SKM-1 (cell line): Measurements from ENCODE around the gene LRRC45.
A peak's percentile ranks its signal among the peaks of the same experiment; 100 is the strongest.
"Not testable (repeated sequence)": the region's sequence is repeated elsewhere in the genome, so short reads cannot be mapped to it uniquely, and the experiment has no call there.

Experiments used
- DNase-seq: peaks from one replicate; lab custom pipeline; 2025; ENCODE audit not compliant: unreplicated experiment; lab: John Stamatoyannopoulos, UW

The LRRC45 gene

DNA sequence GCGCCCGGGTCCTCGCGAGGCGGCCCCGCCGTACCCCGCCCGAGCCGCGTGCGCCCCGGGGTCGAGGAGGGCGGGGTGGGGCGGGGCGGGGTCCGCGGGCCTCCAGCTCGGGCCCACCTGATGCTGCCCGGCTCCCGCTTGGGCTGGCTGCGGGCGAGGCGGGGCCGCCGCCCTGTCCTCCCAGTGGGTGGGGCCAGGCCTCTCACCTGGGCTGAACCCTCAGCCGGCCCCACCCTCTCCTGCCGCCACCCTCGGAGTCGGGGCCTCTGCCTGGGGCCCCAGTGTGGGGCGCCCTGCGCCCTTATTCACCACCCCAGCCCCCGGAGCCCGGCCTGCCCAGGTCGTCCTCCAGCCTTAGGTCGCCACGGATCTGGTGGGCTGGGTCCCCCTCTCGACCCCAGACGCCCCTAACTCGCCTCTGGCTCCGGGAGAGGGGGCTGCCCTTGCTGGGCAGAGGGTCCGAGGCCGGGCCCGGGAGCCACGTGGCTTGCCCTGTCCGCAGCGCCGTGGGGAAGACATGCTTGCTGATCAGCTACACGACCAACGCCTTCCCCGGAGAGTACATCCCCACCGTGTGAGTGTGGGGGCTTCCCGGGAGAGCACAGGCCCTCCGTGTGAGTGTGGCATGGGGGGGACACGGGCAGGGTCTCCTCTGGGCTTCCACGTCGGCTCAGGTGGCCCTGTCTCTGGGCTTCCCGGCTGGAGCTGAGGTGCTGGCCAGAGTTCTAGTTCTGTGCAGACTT lies 9.0 kb downstream of the LRRC45 start:
- no peak for DNase-seq

DNA sequence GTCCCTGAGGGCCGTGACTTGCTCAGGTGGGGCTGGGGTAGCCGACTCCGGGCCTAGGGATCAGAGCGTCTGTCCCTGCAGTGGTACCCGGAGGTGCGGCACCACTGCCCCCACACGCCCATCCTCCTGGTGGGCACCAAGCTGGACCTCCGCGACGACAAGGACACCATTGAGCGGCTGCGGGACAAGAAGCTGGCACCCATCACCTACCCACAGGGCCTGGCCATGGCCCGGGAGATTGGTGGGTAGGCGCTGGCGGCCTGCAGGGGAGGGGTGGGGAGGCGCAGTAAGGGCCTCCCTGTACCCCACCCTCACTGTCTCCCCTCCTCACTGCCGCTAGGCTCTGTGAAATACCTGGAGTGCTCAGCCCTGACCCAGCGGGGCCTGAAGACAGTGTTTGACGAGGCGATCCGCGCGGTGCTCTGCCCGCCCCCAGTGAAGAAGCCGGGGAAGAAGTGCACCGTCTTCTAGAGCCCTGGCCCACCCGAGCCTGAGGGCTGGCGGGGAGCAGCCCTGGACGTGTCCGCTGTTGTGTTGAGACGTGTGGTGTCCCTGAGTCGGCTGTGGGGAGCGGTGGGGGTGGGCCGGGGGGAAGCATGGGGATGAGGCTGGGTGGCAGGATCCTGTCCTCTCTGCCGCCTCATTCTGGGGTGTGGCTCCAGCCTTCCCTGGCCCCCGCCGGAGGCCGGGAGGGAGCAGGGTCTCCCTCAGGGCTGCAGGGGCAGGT lies 10.4 kb downstream of the LRRC45 start:
- no peak for DNase-seq

DNA sequence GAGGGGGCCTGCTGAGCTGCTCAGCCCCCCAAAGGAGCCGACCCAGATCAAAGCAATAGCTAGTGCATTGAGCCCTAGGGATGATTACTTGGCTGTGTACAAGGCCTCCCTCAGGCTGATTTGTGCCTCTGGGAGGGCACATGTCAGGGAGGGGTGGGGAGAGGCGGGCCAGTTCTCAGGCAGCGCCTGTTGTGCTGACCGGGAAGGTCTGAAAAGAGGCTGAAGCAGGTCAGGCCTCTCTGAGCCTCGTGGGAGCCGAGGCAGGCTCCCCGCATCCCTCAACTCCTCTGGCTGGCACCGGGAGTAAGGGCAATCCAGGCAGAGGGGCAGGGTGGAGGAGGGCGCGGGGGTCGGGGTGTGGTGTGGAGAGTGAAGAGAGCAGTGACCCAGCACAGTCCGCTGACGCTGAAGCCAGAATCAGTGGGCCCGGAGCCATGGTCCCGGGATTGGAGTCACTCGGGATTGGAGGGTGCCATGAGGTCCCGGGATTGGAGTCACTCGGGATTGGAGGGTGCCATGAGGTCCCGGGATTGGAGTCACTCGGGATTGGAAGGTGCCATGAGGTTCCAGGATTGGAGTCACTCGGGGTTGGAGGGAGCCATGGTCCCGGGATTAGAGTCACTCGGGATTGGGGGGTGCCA lies 11.4 kb downstream of the LRRC45 start:
- no peak for DNase-seq

DNA sequence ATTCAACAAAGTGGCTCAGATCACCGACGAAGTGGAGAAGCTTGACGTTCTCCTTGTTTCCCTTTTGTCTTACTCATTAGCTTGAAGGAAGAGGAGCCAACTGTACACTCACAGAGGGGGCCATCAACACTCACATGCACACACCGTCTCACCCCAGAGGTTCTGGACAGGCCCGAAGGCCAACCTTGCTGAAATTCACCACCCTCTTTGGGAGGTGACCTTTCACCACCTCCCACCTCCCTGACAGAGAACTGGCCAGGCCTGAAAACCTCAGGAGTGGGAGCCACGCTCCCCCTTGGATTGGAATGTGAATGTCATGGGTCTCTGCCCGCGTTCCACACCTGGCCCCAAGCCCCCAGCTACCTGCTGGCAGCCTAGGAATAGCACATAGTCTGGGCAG lies 12.4 kb downstream of the LRRC45 start:
- no peak for DNase-seq

DNA sequence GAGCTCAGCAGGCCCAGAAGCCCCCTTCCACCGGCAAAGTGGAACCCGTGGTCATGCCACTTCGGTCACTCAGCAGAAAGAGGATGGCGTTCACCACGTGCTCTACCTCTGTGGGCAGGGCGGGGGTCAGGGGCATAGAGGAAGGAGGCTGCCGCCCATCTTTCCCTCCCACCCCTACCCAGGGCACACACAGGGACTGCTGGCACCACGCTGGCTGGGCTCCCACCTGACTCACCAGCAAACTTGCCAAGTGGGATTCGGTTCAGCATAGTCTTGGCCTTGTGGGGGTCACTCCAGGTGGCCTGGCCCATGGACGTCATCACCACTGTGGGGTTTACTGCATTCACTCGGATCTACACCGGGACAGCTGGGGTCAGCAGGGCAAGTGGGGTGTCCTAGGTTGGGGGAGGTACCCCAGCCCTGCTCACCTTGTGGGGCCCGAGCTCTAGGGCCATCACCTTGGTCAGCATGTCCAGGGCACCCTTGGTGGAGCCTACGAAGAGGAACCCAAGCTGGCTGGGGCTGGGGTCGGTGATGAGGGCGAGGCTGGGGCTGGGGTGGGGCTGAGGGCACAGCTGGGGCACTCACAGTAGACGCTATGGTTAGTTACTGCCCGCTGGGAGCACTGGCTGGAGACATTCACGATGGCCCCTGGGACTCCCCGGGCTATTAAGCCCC lies 13.0 kb downstream of the LRRC45 start:
- no peak for DNase-seq

DNA sequence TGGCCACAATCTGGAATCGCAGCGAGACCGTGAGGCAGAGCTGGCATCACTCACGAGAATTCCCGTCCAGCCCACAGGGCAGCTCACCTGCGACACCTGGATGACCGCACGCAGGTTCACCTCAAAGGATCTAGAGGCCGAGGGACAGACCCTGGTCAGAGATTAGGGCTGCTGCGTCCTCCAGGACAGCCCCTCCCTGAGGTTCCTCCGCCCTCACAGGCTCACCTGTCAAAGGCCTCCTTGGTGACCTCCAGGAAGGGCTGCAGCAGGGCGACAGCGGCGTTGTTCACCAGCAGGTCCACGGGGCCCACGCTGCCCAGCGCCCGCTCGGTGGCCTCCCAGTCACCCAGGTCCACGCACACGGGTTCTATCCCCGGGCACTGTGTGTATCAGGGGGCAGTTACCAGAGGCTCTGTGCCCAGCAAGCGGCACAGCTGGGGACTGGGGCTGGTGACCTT lies 13.6 kb downstream of the LRRC45 start:
- no peak for DNase-seq

DNA sequence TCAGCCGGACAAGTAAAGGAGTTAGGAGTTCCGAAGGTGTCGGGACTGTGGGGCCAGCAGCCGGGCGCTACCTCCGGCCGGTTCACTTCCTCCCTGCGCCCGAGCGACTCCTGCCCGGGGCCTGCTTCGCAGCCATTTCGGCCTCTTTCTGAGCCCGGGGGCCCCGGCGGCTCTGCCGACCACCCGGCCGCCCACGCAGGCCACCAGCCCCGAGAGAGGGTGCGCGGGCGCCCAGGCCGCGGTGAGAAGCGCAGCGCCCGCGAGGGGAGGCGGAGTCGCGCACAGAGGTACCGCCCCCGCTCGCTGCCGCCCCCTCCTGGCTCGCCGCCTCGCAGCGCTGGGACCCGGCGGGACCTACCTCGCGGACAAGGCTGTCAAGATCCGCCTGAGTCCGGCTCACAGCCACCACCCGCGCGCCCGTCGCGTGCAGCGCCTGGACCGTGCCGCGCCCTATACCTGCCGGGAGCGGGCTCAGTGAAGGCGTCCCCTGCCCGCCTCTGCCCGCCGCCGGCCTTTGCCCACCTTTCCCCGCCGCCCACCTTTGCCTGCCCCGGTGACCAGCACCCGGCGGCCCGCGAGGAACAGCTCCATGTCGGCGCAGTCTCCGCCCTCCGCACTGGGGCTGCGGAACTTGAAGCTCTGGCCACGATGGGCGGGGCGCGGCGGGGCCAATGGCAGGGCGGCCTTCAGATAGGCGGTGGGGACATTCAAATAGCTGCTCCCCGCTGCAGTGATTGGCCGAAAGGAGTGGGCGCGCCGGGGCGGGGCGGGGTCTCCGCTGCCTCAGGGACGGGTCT lies 14.2 kb downstream of the LRRC45 start, which contains the start of gene DCXR:
Gene DCXR (minus strand): TSS at position 606 of the 797 bp plus-strand sequence. CDS start 15 bp downstream, at position 591.
- DNase-seq, result peak; percentile 85

DNA sequence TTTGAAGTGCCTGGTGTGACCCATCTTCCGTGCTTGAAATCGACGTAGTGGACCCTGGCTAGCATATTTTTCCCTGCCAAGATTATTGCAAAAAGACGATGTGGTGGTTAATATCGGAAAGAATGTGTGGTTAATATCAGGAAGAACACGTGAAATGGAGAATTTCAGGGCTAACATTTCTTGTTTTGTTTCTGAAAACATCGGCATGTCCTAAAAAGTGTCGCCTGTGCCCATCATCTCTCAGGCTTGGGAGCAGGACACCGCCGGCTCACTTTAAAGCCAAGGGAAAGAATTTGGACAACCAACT lies 14.7 kb downstream of the LRRC45 start:
- no peak for DNase-seq

DNA sequence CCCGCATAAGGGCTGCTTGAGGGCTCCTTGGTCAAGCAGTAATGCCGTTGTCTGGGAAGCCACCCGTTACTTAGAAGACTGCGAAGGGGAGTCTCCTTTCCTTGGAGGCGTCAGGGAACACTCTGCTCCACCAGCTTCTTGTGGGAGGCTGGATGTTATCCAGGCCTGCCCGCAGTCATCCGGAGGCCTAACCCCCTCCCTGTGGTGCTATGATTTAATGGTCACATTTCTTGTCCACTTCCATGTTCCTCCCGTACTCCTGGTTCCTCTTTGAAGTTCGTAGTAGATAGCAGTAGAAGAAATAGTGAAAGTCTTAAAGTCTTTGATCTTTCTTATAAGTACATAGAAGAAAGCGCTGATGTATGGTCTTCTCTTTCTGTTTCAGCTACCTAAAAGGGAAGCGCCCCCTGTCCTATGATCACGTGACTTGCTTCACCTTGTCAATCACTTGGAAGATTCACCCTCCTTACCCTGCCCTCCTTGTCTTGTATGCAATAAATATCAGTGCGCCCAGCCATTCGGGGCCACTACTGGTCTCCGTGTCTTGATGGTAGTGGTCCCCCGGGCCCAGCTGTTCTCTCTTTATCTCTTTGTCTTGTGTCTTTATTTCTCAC lies 15.8 kb downstream of the LRRC45 start:
- DNase-seq, result not testable (repeated sequence)

DNA sequence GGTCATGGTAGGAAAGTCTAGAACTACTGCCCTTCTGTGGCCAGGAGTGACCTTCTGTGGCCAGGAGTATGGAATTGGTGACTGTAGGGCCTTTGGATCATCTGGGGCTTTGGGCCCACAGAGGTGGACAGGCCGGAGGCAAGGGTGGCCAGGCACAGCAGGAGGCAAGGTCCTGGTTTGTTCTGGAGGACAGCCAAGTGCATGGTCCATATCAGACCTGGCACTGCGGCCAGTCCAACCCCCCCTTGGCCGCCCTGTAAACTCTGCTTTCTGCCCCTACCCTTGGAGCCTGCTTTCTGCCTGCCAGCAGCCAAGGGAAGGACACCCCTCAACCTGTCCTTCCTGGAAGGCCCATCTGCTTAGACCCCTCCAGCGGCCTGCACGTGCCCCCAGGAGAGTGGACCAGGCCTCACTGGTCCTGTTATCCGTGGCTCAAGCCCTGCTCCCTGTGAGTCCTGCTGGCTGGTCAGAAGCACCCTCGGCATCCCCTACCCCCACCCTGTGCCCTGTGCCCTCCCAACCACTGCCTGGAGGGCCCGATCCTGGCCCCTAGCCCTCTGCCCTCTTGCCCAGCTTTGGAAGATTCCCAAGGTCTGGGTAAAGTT lies 16.7 kb downstream of the LRRC45 start:
- no peak for DNase-seq

DNA sequence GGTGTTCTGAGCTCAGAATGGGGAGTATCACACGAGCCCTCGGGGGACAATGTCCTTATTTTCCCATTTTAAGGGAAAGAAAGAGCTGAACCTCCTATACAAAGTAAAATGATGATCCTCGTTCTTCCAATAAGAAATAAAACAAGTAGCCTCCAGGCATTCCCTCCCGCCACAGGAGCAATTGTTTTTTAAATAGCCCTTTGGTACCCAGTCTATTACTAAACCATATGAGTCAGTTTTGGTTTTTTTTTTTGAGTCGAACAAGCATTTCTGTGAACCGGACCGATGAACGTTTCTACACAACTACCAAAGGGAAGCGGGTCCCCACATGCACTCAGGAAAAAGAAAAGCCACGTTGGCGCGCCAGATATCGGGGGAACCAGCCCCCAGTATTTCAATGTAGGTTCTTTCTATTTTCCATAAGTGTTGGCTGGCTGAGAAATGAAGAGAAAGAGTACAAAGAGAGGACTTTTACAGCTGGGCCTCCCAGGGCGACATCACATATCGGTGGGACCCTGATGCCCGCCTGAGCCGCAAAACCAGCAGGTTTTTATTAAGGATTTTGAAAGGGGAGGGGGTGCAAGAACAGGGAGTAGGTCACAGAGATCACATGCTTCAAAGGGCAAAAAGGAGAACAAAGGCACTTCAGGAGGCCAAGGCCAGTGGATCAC lies 18.2 kb downstream of the LRRC45 start:
- no peak for DNase-seq

DNA sequence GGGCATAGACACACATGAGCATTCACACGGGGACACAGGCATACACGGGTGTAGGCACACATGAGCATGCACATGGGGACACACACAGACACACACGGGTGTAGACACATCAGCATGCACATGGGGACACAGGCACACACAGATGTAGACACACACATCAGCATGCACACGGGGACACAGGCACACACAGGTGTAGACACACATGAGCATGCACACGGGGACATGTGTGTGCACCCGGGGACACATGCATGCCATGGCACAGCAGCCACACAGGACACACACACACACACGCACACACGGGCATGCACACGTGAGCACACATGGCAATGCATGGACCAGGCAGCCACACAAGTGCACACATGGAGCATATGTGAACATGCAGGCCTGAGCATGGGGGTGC lies 19.5 kb downstream of the LRRC45 start:
- no peak for DNase-seq

DNA sequence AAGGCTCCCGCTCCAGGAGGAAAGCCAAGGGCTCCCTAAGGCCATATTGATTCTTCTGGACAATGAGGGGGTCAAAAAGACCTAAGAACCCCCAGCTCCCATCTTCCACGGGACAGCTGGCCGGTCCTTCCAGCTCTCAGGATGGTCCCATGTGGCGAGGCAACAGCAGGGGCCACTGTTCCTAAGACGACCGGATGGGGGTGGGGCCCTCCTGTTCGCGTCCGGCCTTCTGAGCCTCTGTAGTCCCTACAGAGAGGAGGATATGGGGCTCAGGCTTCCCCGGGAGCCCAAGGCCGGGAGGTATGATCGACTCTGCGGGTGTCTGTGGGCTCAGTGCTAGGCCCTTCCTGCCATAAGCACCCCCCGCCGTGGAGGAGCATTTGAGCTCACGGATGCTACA lies 20.4 kb downstream of the LRRC45 start:
- no peak for DNase-seq

DNA sequence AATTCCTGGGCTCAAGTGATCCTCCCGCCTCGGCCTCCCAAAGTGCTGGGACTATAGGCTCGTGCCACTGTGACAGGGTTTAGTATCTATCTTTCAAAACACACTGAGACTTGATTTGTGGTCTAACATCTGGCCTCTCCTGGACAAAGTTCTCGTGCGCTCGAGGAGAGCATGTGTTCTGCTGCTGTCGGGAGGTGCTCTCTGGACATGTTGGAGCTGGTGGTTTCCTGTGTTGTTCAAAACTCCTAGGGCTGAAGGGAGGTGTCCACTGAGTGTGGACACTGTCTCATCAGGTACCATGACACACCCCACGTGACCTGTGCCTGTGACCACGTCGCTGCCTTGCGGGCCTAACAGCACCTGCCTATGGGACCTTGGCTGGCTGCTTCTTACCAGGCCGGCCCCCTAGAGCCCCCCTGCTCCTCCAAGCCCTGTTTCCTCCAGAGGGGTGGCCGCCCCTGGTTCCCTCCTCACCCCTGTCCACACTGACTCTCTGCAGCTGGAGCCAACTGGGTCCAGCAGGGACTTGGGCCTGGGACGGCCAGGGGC lies 22.9 kb downstream of the LRRC45 start:
- no peak for DNase-seq

DNA sequence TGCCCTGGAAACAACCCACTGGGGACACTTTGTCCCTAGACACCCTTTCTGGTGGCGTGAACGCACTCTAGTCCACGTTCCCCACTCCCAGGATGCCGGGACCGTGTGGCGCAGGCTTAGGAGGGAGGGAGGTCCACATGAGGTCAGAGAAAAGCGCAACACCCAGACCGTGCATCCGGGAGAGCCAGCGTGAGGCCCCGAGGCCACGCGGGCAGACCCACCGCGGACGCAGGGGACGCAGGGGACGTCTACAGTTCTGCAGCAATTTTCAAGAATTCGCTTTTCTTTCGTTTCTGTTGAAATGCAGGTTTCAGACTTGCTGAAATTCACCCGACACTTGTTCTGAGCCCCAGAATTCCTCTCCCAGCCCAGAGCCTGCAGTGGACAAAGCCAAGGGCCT lies 23.8 kb downstream of the LRRC45 start:
- DNase-seq, result no peak

DNA sequence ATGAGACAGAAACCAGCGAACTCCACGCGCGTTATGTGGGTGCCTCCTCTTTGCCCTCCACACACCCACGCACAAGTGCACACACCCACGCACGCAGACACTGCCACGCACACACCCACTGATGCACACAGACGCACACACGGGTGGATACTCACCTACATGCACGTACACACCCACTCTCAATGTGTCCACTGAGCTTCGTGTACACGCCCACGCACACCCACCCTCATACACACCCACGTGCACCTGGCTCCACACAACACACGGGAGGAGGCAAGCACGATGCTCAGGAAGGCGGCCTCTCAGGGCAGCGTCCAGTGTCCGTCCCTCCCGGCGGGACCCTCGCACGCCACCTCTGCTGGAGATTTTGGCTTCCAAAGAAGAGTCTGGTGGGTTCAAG lies 24.3 kb downstream of the LRRC45 start:
- no peak for DNase-seq

DNA sequence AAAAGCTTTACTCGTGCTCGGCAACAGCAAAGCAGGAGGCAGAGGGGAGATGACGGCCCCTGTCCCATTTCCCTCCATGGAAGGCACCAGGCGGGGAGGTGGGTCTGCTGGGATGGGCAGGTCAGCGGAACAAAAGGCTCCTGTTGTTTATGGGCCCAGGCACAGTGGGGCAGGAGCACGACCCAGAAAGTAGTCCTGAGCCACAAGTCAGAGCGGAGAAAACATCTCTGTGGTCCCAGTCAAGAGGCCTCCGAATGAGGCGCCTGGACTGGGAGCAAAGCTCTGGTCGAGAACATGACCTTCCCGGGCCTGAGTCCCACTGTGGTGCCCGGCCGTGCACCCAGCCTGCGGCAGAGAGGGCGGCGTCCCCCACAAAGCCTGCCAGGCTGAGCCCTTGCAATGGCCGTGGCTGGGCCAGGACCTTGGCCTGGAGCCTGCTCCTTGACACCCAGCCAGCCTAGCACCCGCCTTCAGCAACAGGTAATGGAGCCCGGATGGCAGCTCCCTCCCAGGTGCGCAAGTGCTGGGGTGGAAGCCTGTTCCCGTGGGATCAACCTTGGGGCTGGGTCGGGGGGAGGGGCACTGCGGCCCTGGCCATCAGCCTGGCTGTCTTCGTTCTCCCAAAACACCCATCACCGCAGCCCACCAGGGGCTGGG lies 24.9 kb downstream of the LRRC45 start:
- DNase-seq, result no peak

DNA sequence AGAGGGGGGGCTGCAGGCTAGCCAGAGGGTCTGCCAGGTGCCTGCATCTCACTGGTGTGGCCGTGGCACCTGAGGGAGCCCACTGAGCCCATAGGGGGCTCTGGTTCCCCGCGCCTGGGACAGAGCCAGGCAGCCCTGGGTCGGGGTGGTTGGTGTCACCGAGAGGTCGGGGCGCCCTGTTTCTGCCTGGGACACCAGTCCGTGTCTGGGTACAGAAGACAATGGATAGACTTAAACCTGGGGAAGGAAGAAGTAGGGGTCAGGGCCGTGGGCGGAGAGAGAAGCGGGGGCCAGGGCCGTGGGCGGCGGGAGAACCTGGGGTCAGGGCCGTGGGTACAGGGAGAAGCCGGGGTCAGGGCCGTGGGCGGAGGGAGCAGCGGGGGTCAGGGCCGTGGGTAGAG lies 25.5 kb downstream of the LRRC45 start:
- no peak for DNase-seq

DNA sequence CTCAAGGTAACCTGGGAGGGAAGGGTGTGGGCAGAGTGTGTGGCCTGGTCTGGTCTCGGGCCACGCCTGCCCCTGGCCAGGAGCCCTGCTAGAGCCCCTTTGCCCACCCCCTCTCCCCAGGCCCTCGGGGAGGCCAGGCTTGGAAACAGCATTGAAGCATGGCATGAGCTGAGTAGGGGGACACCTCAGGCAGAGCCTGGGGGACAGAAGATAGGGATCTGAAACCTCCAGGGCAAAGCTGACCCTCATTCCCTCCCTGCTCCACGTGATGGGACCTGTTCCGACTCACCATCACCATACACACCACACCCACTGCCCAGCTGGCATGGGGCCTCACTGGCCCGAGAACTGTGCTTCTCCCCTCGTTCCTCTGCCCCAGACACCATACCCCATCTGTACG lies 26.0 kb downstream of the LRRC45 start:
- no peak for DNase-seq
